Bronchial epithelial cell (primary cell): ENCODE measurements around the gene SORCS2. TPM values are rescaled to one million over a fixed set of nuclear protein-coding genes. Genes with fewer than 3 reads are reported as not detected.

Source experiments
- DNase-seq: peaks from one replicate; pipeline ENCODE4 v3.0.0-alpha.2; 2010; ENCODE audit warnings: low read depth
- FAIRE-seq: peaks from 2 replicates; lab custom pipeline; 2011; peaks lifted over from hg19 to GRCh38; lab: Jason Lieb, UNC
- H3K27me3 ChIP-seq: 2 replicates; pipeline ENCODE4 v1.5.1; 2011; ENCODE audit warnings: low read length; ENCODE audit not compliant: control insufficient read depth, insufficient read depth
- H3K36me3 ChIP-seq: 2 replicates; pipeline ENCODE4 v1.5.1; 2011; ENCODE audit warnings: low read length; ENCODE audit not compliant: control insufficient read depth, insufficient read depth
- H3K4me3 ChIP-seq: 2 replicates; pipeline ENCODE4 v1.5.1; 2011; ENCODE audit warnings: mild to moderate bottlenecking, low read depth, low read length, control low read depth
- total RNA-seq: library from RNA; depleted of rRNA; stranded (reverse); fragments of >200 nt; gene quantifications from 2 replicates; pipeline ENCODE4 v1.2.1, GENCODE V29; 2014
- TF ChIP-seq, protein P1 (sequence below): IDR thresholded peaks from 2 replicates; pipeline ENCODE4 v1.5.1; 2011; ENCODE audit warnings: mild to moderate bottlenecking, moderate library complexity, low read length, control low read depth, inconsistent platforms; ENCODE audit not compliant: insufficient read depth, severe bottlenecking

The SORCS2 gene
- total RNA-seq, 1 donor from 2014 or later: under 0.01 TPM

DNA sequence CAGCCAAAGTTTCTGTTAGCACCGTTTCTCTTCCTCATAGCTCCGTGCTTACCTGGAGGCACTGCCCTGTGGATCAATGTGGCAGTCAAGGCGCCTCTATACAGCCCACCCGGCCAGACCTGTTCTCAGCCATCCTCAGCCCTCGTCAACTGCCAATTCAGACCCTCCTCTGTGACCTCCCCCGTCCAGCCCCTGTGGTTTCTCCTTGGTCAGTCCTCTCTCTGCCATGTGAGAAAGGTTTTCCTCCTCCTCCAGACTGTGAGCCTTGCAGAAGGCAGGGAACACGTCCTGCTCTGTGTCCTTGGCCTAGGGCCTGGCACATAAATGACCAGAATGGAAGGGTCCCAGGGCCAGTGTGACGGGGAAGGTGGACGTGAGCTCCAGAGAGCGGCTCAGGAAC lies 417.0 kb downstream of the SORCS2 start:
- DNase-seq (no peak), FAIRE-seq (no peak)
- H3K27me3 ChIP-seq: no peaks in the 10 kb centered on the region
- H3K4me3 ChIP-seq: no peak overlapping the region
- TF ChIP-seq, protein P1, sequence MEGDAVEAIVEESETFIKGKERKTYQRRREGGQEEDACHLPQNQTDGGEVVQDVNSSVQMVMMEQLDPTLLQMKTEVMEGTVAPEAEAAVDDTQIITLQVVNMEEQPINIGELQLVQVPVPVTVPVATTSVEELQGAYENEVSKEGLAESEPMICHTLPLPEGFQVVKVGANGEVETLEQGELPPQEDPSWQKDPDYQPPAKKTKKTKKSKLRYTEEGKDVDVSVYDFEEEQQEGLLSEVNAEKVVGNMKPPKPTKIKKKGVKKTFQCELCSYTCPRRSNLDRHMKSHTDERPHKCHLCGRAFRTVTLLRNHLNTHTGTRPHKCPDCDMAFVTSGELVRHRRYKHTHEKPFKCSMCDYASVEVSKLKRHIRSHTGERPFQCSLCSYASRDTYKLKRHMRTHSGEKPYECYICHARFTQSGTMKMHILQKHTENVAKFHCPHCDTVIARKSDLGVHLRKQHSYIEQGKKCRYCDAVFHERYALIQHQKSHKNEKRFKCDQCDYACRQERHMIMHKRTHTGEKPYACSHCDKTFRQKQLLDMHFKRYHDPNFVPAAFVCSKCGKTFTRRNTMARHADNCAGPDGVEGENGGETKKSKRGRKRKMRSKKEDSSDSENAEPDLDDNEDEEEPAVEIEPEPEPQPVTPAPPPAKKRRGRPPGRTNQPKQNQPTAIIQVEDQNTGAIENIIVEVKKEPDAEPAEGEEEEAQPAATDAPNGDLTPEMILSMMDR: no peak
- H3K36me3 ChIP-seq: no peaks in the 10 kb centered on the region

DNA sequence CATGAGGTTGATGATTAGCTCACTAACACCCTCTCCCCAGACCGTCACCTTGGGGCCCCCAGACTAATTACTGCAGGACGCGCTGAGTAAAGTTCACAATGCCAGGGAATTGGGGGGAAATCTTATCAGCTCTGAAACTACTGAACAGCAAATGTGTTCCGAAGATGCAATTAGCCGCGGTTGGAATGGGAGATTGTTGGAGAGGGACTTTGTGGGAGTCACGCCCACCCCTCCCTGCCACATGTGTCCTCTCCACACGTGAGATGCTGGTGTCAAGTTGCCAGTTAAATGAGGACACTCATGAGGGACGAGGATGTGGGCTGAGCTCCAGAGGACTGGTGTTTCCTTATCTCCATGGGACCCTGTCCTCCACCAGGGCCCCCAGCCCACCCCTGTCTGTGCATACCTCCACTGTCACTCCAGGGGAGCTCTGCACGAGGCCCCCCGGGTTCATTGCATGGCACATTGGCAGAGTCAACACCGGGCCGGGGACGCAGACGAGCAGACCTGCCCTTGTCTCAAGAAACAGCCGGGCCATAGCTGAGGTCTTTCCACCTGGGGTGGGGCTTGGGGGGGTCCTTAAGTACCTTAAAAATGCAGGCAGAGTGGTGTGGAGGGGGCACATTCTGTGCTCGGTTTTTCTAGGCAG lies 417.8 kb downstream of the SORCS2 start:
- FAIRE-seq: peak; percentile 50
- DNase-seq: no peak
- H3K4me3 ChIP-seq: no peak overlapping the region
- TF ChIP-seq, protein P1: no peak
- H3K27me3 ChIP-seq: no peaks in the 10 kb centered on the region
- H3K36me3 ChIP-seq: no peaks in the 10 kb centered on the region

DNA sequence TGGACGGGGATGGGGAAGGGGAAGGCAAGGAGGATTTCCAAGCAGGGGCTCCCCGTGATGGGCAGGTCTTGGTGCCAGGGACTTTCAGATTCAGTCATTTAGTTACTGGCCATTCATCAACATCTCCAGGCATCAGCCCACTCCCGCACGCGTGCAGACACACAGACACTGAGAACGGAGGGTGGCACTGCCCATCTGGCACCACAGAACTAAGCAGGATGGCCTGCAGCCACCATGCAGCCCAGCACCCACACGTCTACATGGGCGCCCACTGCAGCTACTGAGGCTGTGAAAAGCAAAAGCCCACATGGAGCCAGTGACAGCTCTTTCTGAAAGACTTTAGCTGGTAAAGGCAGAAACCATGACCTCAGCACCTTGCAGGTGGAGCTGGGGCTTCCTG lies 418.5 kb downstream of the SORCS2 start:
- peak; percentile 36 for FAIRE-seq
- DNase-seq: no peak
- no peaks in the 10 kb centered on the region for H3K27me3 ChIP-seq
- TF ChIP-seq, protein P1: no peak
- H3K4me3 ChIP-seq: no peak overlapping the region
- no peaks in the 10 kb centered on the region for H3K36me3 ChIP-seq

DNA sequence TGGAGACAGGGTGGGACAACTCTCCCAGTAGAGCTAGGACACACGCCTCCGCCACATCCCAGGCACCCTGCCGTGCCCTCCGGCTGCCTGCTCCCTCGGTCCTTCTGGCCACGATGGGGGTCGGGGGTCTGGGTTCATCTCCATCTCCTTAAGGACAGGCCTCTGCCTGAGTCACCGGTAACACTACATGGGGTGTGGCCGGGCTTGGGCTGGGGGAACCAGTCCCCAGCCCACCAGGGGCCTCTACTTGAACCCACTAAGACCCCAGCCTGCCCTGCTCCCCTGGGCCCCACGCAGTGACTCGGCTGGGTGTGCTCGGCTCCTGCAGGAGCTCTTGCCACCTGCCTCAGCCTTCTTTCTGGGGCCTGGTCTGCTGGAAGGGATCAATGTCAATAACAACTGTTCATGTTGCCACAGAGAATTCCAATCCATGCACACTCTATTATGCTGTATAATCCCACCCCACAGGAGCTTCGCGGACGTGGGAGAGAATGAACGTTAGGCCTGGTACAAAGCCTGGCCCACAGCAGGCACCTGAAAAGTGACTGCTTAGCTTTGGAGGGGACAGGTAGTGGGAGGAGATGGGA lies 420.1 kb downstream of the SORCS2 start:
- Histone ChIP-seq H3K27me3 (no peaks in the 10 kb centered on the region), H3K4me3 (no peak overlapping the region), H3K36me3 (no peaks in the 10 kb centered on the region)
- TF ChIP-seq, protein P1: no peak
- FAIRE-seq: no peak
- no peak for DNase-seq

DNA sequence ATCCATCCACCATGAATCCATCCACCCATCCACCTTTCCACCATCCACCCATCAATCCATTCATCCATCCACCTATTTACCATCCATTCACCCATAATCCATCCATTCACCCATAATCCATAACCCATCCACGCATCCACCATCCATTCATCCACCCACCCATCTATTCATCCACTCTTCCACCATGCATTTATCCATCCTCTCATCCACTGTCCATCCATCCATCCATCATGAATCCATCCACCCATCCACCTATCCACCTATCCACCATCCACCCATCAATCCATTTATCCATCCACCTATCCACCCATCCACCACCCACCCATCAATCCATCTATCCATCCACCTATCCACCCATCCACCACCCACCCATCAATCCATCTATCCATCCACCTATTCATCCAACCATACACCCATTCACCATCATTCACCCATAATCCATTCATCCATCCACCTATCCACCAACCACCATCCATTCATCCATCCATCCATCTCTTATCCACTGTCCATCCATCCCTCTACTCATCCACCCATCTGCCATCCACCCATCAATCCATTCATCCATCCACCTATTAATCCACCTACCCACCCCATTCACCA lies 422.1 kb downstream of the SORCS2 start:
- DNase-seq (no peak), FAIRE-seq (no peak)
- TF ChIP-seq, protein P1: no peak
- no peaks in the 10 kb centered on the region for H3K27me3 ChIP-seq
- no peaks in the 10 kb centered on the region for H3K36me3 ChIP-seq
- H3K4me3 ChIP-seq: no peak overlapping the region
